ENCODE data around the gene LYPD5. TPM values are rescaled to one million over a fixed set of nuclear protein-coding genes. Genes with fewer than 3 reads are reported as not detected.

Gene LYPD5
- total and polyA plus RNA-seq, 2 of the 8 experiments (the other 6 are each of a cell fraction or from before 2014, with no cell fraction given) = 0.74 to 4.3 TPM

GRCh38 chr19:43839139-43839538 lies 36.9 kb upstream of the LYPD5 start:
- DNase-seq (ENCODE audit: low read depth in 1 of 2, low spot score in 2 of 2) (no peak), FAIRE-seq (no peak)
- Histone ChIP-seq H2AFZ (ENCODE audit: low read length) (no peak overlapping the region), H3K27me3 (replicated peaks in 1 of 4; ENCODE audit: control insufficient read depth in 3 of 4, extremely low read depth in 1 of 4, insufficient read depth in 3 of 4, low read length in 3 of 4) (no peaks in the 10 kb centered on the region), H3K9me3 (ENCODE audit: insufficient read depth in 2 of 2, low read depth in 1 of 2, low read length in 1 of 2) (peaks cover 39 to 40% of the 10 kb centered on the region in 2 experiments), H3K23me2 (ENCODE audit: low read depth, low read length) (no peaks in the 10 kb centered on the region), H3K79me2 (ENCODE audit: control insufficient read depth in 1 of 2, insufficient read depth in 2 of 2, low read length in 2 of 2) (no peaks in the 10 kb centered on the region), H4K5ac (ENCODE audit: insufficient read length, low read depth, low read length) (no peak overlapping the region), H2AK5ac (ENCODE audit: low read depth, low read length) (no peak overlapping the region), H2BK12ac (ENCODE audit: low read depth, low read length) (no peak overlapping the region), H2BK15ac (ENCODE audit: low read length) (no peak overlapping the region), H3K79me1 (ENCODE audit: low read depth, low read length) (no peaks in the 10 kb centered on the region), H2BK5ac (ENCODE audit: low read depth, low read length) (no peak overlapping the region), H2BK20ac (ENCODE audit: low read length) (no peak overlapping the region), H3K23ac (ENCODE audit: insufficient read length) (no peak overlapping the region), H4K20me1 (replicated peaks in 1 of 2; ENCODE audit: control insufficient read depth in 1 of 2, insufficient read depth in 2 of 2, low read length in 2 of 2) (no peaks in the 10 kb centered on the region), H3K18ac (ENCODE audit: extremely low read depth, low read length) (no peak overlapping the region), H4K91ac (replicated peaks; ENCODE audit: insufficient read length, low read length) (no peak overlapping the region), H3K4me3 (ENCODE audit: extremely low read depth in 1 of 4, insufficient read depth in 2 of 4, low read depth in 3 of 4, low read length in 4 of 4) (no peak overlapping the region), H3K4ac (replicated peaks; ENCODE audit: insufficient read length, low read depth, low read length) (no peak overlapping the region), H3K56ac (replicated peaks; ENCODE audit: insufficient read length, low read depth, low read length) (no peak overlapping the region), H3K14ac (ENCODE audit: insufficient read length) (no peak overlapping the region), H2BK120ac (replicated peaks; ENCODE audit: low read depth, low read length) (no peak overlapping the region), H4K8ac (ENCODE audit: extremely low read depth, insufficient read depth, low read length) (no peak overlapping the region), H3K27ac (ENCODE audit: low read depth, low read length) (no peak overlapping the region), H3K9ac (replicated peaks in 1 of 4; ENCODE audit: extremely low read depth in 1 of 4, low read depth in 3 of 4, low read length in 3 of 4) (no peak overlapping the region), H3K36me3 (ENCODE audit: control insufficient read depth in 2 of 4, insufficient read depth in 4 of 4, low read length in 3 of 4) (peaks cover 0 to 71% (median 26%) of the 10 kb centered on the region in 4 experiments; a peak in 4 of 8 replicates), H3K4me1 (replicated peaks in 1 of 4; ENCODE audit: control insufficient read depth in 3 of 4, insufficient read depth in 4 of 4, low read length in 3 of 4) (no peaks in the 10 kb centered on the region), H3K4me2 (ENCODE audit: insufficient read depth in 1 of 2, low read depth in 2 of 2, low read length in 2 of 2) (no peak overlapping the region)
- CTCF ChIA-PET (ENCODE audit: partially characterized antibody) = interaction anchor here (0.9 kb wide), 1 partner anchor 189 kb away, joined by 3 read pairs; no protein-coding TSS in a partner anchor
- TF ChIP-seq JUND (IDR thresholded peaks at IDR 0.05; ENCODE audit: low read length) = no peak
- no peak for TF ChIP-seq CTCF (IDR thresholded peaks at IDR 0.05; ENCODE audit: control extremely low read depth in 1 of 3, insufficient read depth in 1 of 3, low read depth in 1 of 3, low read length in 3 of 3)
- no peak for TF ChIP-seq PHF8 (conservative IDR thresholded peaks at IDR 0.05; ENCODE audit: low read depth, low read length)
- TF ChIP-seq EP300 (IDR thresholded peaks at IDR 0.05; ENCODE audit: borderline replicate concordance in 1 of 2, low read depth in 2 of 2, low read length in 2 of 2) = no peak
- no peak for TF ChIP-seq CHD2 (IDR thresholded peaks at IDR 0.05; ENCODE audit: low read length)
- no peak for TF ChIP-seq NANOG (IDR thresholded peaks at IDR 0.05; ENCODE audit: insufficient read depth, low read depth, low read length, poor library complexity, severe bottlenecking)
- POLR2A ChIA-PET (ENCODE audit: partially characterized antibody) = interaction anchor here (1.5 kb wide), 1 partner anchor 74 kb away, joined by 4 read pairs; no protein-coding TSS in a partner anchor
